ENCODE measurements around the gene SLC39A2. TPM values are rescaled to one million over a fixed set of nuclear protein-coding genes. Genes with fewer than 3 reads are reported as not detected.

SLC39A2 gene
- total RNA-seq, 4 donors from 2014 or later, result 8.6 to 23.2 (median 14.9) TPM

DNA sequence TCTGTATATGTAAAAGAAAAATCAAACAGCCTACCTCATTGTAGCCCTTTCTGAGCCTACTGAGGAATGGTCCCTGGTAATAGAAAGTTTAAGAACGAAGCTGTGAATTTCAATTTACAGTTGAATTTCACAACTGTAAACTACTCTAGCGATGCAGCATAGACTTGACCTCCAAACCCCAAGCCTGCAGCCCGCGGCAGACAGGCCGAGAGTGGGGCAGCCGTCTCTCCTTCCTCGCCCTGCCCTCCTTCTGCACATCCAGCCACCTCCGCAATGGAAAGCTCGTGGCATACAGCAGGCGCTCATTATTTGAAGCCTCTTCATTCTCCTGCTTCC, 28.5 kb upstream of the SLC39A2 start:
- Histone ChIP-seq H3K27ac (peak overlapping the region in 3 of 4 donors; percentile 81 to 88 (median 84)), H3K4me3 (peak overlapping the region; percentile 43 to 75 (median 62)), H3K9me3 (no peaks in the 10 kb centered on the region), H3K4me1 (peaks cover 0 to 28% (median 4%) of the 10 kb centered on the region in 3 donors), H3K27me3 (peaks cover 0 to 7% (median 0%) of the 10 kb centered on the region in 4 donors), H3K36me3 (no peaks in the 10 kb centered on the region)
- intact Hi-C loops (cut with DNase I), result loop anchor here (10.0 kb wide), 1 partner anchor 356 kb away; no protein-coding TSS in a partner anchor
- no peak for DNase-seq
- WGBS, 2 donors, result 24 to 28% methylated on average over 8 to 10 of the region's 10 CpGs
- no peak for TF ChIP-seq POLR2A (IDR thresholded peaks at IDR 0.05)
- TF ChIP-seq, protein P1, sequence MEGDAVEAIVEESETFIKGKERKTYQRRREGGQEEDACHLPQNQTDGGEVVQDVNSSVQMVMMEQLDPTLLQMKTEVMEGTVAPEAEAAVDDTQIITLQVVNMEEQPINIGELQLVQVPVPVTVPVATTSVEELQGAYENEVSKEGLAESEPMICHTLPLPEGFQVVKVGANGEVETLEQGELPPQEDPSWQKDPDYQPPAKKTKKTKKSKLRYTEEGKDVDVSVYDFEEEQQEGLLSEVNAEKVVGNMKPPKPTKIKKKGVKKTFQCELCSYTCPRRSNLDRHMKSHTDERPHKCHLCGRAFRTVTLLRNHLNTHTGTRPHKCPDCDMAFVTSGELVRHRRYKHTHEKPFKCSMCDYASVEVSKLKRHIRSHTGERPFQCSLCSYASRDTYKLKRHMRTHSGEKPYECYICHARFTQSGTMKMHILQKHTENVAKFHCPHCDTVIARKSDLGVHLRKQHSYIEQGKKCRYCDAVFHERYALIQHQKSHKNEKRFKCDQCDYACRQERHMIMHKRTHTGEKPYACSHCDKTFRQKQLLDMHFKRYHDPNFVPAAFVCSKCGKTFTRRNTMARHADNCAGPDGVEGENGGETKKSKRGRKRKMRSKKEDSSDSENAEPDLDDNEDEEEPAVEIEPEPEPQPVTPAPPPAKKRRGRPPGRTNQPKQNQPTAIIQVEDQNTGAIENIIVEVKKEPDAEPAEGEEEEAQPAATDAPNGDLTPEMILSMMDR (IDR thresholded peaks at IDR 0.05), result no peak

DNA sequence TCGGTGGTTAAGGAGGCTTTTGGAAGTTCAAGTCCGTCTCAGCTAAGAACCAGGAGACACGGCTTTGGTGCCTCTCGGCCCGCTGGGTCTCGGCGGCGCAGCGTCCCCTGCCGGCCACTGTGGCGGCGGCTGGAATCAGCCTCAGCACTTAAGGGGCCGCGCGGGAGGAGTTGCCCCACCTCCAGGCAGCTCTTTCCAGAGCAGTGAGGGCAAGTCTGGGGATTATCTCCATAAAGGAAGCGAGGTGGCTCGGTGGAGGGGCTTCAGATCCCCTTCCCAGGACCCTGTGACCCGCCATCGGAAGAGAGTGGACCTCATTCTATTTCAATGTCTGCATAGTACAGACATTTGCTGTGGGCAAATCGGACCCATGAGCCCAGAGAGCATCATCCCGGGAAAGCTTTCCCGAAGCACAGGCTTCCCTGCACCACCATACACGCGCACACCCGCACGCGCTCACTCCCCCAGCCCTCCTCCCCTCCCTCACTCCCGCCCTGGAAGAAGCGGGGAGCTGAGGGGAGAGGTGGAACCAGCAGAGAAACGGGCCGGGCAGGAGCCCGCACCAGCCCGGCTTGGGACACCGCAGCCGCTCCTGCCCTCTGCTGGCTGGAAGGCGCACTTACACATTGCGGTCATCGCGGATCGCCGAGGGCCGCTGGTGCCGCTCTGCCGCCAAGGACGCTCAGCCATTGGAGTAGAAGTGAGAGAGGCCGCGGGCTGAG, 27.9 kb upstream of the SLC39A2 start:
- Histone ChIP-seq H3K4me1 (peaks cover 0 to 28% (median 4%) of the 10 kb centered on the region in 3 donors), H3K36me3 (no peaks in the 10 kb centered on the region), H3K4me3 (peak overlapping the region; percentile 43 to 75 (median 62)), H3K9me3 (no peaks in the 10 kb centered on the region), H3K27me3 (peaks cover 0 to 7% (median 0%) of the 10 kb centered on the region in 4 donors), H3K27ac (peak overlapping the region; percentile 60 to 88 (median 82))
- TF ChIP-seq, protein P1 (IDR thresholded peaks at IDR 0.05), result peak; percentile 72 to 96 (median 90)
- TF ChIP-seq POLR2A (IDR thresholded peaks at IDR 0.05), result no peak
- intact Hi-C loops (cut with DNase I), result loop anchor here (10.0 kb wide), 1 partner anchor 356 kb away; no protein-coding TSS in a partner anchor
- DNase-seq, result no peak
- 0 to 3% methylated on average over 6 to 13 of the region's 47 CpGs for WGBS, 2 donors

DNA sequence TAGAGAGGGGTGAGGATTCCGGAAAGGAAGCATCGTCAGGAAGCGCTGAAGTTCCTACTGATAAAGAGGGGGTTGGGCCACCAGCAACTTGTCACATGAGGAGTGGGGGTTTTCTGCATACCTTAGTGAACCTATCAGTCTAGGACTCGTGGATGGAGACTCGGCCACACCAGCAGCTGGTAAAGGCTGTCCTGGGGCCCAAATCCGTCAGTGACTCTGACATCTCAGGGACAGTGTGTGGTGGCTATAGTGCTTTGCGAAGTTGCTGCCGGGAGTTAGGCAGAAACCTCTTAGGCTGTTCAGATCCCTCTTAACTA, 27.4 kb upstream of the SLC39A2 start:
- WGBS, 2 donors, result 10 to 27% methylated on average over 5 to 8 of the region's 8 CpGs
- Histone ChIP-seq H3K27ac (peak overlapping the region; percentile 60 to 88 (median 82)), H3K36me3 (no peaks in the 10 kb centered on the region), H3K4me3 (peak overlapping the region in 3 of 4 donors; percentile 60 to 75 (median 65)), H3K4me1 (peaks cover 0 to 28% (median 4%) of the 10 kb centered on the region in 3 donors), H3K9me3 (no peaks in the 10 kb centered on the region), H3K27me3 (peaks cover 0 to 7% (median 0%) of the 10 kb centered on the region in 4 donors)
- intact Hi-C loops (cut with DNase I), result loop anchor here (10.0 kb wide), 1 partner anchor 357 kb away; no protein-coding TSS in a partner anchor
- TF ChIP-seq, protein P1 (IDR thresholded peaks at IDR 0.05), result no peak
- TF ChIP-seq POLR2A (IDR thresholded peaks at IDR 0.05), result no peak
- no peak for DNase-seq

DNA sequence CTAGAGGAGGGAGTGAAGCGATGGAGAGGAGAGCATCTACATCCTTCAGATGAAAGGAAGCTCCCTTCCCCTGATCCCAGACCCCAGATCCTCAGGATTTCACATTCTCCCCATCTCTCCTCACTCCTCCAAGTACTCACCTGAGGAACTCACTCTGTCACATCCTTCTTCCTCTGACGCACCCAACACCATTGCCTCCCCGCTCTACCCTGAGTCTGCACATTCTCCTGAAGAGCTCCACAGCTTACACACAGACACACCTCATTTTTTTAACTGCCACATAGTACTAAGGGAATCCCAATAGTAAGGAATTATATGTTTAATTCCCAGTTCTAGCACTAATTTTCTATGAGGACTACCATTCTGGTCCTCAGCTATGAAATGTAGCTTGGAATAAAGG, 25.6 kb upstream of the SLC39A2 start:
- Histone ChIP-seq H3K4me1 (peaks cover 0 to 28% (median 4%) of the 10 kb centered on the region in 3 donors), H3K4me3 (no peak overlapping the region), H3K9me3 (no peaks in the 10 kb centered on the region), H3K27ac (no peak overlapping the region), H3K36me3 (no peaks in the 10 kb centered on the region), H3K27me3 (no peaks in the 10 kb centered on the region)
- 88 to 93% methylated on average over 3 of the region's 3 CpGs for WGBS, 2 donors
- DNase-seq, result no peak
- TF ChIP-seq, protein P1 (IDR thresholded peaks at IDR 0.05), result no peak
- TF ChIP-seq POLR2A (IDR thresholded peaks at IDR 0.05), result no peak
- intact Hi-C loops (cut with DNase I), result loop anchor here (10.0 kb wide), 1 partner anchor 359 kb away; no protein-coding TSS in a partner anchor

DNA sequence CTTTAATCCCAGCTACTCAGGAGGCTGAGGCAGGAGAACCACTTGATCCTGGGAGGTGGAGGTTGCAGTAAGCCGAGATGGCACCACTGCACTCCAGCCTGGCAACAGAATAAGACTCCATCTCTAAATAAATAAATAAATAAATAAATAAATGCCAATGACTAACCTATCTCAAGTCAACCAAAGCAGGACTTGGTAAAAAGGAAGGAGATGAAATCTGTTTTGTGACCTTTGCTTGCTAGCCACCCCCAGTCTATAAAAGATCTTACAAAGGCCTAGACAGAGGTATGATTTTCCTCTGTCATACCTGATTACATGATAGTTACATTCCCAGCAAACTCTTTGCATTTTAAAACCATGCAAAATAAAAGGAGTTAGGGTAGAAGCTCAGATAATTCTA, 22.8 kb upstream of the SLC39A2 start:
- TF ChIP-seq, protein P1 (IDR thresholded peaks at IDR 0.05), result no peak
- TF ChIP-seq POLR2A (IDR thresholded peaks at IDR 0.05), result no peak
- DNase-seq, result no peak
- H3K4me3 ChIP-seq, result no peak overlapping the region
- H3K27me3 ChIP-seq, result no peaks in the 10 kb centered on the region
- intact Hi-C loops (cut with DNase I), result loop anchor here (10.0 kb wide), 1 partner anchor 361 kb away; no protein-coding TSS in a partner anchor
- H3K9me3 ChIP-seq, result no peaks in the 10 kb centered on the region
- no peaks in the 10 kb centered on the region for H3K36me3 ChIP-seq
- WGBS, 2 donors, result 82 to 100% methylated on average over 1 of the region's 1 CpG
- peaks cover 0 to 17% (median 4%) of the 10 kb centered on the region in 3 donors for H3K4me1 ChIP-seq
- H3K27ac ChIP-seq, result no peak overlapping the region
